Skeletal muscle satellite cell (primary cell): ENCODE results near the gene KDR.

ENCODE experiments used
- H3K27me3 ChIP-seq: 2 replicates; pipeline ENCODE4 v1.7.0; 2013; ENCODE audit warnings: low read length; ENCODE audit not compliant: control insufficient read depth, insufficient read depth
- H3K36me3 ChIP-seq: 2 replicates; pipeline ENCODE4 v1.7.0; 2013; ENCODE audit warnings: mild to moderate bottlenecking, control low read depth, low read length; ENCODE audit not compliant: insufficient read depth
- H3K4me1 ChIP-seq: 2 replicates; pipeline ENCODE4 v1.7.0; 2013; ENCODE audit warnings: low read length; ENCODE audit not compliant: control insufficient read depth, insufficient read depth
- H3K4me2 ChIP-seq: 2 replicates; pipeline ENCODE4 v1.7.0; 2013; ENCODE audit warnings: mild to moderate bottlenecking, low read length
- H3K4me3 ChIP-seq: 2 replicates; pipeline ENCODE4 v1.7.0; 2013; ENCODE audit warnings: low read length
- H3K9ac ChIP-seq: 2 replicates; pipeline ENCODE4 v1.7.0; 2013; ENCODE audit warnings: mild to moderate bottlenecking, low read depth, low read length, moderate library complexity
- H3K9me3 ChIP-seq: replicated peaks from 2 replicates; pipeline ENCODE4 v1.7.0; 2013; ENCODE audit warnings: mild to moderate bottlenecking, control low read depth, low read length

The KDR gene

GRCh38 chr4:55038176-55038890 lies 87.1 kb downstream of the KDR start:
- Histone ChIP-seq H3K4me3 (no peak overlapping the region), H3K9ac (no peak overlapping the region), H3K4me2 (no peak overlapping the region), H3K36me3 (no peaks in the 10 kb centered on the region), H3K4me1 (no peaks in the 10 kb centered on the region), H3K27me3 (peaks cover 3% of the 10 kb centered on the region), H3K9me3 (no peaks in the 10 kb centered on the region)

GRCh38 chr4:55037728-55038127 lies 87.7 kb downstream of the KDR start:
- H3K4me3 ChIP-seq = no peak overlapping the region
- H3K27me3 ChIP-seq = peaks cover 3% of the 10 kb centered on the region
- no peaks in the 10 kb centered on the region for H3K36me3 ChIP-seq

DNA sequence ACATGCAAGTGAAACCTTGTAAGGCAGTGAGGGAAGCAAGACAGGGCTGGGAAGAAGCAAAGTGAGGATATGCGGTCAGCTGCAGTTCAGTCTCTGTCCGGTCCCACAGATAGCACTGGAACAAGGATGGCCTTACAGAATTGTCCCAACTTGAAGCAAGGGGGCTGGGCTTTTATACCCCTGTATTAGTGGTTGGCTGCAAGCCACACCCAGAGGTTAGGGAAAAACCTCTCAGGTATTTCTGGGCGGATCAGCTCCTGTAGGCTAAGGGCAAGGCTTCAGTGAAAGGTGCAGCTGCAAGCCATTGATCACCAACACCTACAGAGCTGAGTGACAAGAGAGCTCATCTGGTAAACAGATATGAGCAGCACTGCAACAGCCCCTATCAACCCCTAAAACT lies 89.0 kb downstream of the KDR start:
- Histone ChIP-seq H3K9ac (no peak overlapping the region), H3K9me3 (no peaks in the 10 kb centered on the region), H3K27me3 (peaks cover 4% of the 10 kb centered on the region), H3K4me2 (no peak overlapping the region), H3K4me1 (no peaks in the 10 kb centered on the region), H3K36me3 (no peaks in the 10 kb centered on the region), H3K4me3 (no peak overlapping the region)

More at GRCh38 chr4:55037728-55038127, 87.7 kb downstream of the KDR start:
- Histone ChIP-seq H3K4me2 (no peak overlapping the region), H3K9ac (no peak overlapping the region), H3K9me3 (no peaks in the 10 kb centered on the region), H3K4me1 (no peaks in the 10 kb centered on the region)

DNA sequence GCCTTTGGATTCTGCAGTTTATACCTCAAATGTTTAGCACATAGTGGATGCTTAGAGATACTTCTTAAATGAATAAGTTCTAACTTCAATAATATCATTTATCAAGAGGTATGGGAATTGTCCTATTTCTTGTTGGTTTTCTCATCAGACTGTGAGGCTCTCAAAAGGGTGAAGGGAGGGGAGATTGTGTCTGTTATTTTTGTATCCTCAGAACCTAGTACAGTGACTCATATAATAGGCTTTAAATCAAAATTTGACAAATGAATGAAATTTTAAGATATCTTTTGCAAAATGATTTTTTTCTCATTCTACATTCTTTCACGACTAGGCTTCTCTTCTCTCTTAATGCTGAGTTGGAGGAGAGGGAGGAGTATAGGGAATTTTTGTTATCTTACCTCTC lies 89.5 kb downstream of the KDR start:
- no peaks in the 10 kb centered on the region for H3K4me1 ChIP-seq

GRCh38 chr4:55033296-55033695 lies 92.1 kb downstream of the KDR start:
- Histone ChIP-seq H3K4me1 (no peaks in the 10 kb centered on the region), H3K9ac (no peak overlapping the region)

More for the DNA sequence above, 89.5 kb downstream of the KDR start:
- Histone ChIP-seq H3K4me2 (no peak overlapping the region), H3K9ac (no peak overlapping the region), H3K27me3 (peaks cover 9% of the 10 kb centered on the region), H3K36me3 (no peaks in the 10 kb centered on the region), H3K4me3 (no peak overlapping the region), H3K9me3 (no peaks in the 10 kb centered on the region)

DNA sequence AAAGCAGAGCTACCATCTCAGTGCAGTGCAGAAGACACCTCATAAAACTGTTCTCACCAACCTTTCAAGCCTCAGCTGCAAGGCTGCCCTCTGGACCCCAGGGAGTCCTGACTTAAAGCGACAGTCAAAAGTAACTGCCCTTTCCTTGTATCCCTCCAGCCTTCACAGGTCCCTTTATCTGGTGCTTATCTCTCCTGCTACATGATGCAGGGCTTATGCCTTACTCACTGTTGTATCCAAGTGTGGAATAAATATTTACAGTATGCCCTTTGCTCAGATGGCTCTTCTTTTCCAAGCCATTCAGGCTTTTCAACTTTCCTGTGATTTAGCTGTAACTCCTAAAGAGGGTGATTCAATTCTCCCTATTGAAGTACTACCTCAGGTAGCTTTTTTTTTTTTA lies 92.6 kb downstream of the KDR start:
- H3K9me3 ChIP-seq = no peaks in the 10 kb centered on the region
- H3K4me1 ChIP-seq = no peaks in the 10 kb centered on the region
- no peak overlapping the region for H3K9ac ChIP-seq

More at GRCh38 chr4:55033296-55033695, 92.1 kb downstream of the KDR start:
- H3K4me2 ChIP-seq = no peak overlapping the region
- H3K36me3 ChIP-seq = no peaks in the 10 kb centered on the region
- H3K4me3 ChIP-seq = no peak overlapping the region
- H3K9me3 ChIP-seq = no peaks in the 10 kb centered on the region
- peaks cover 15% of the 10 kb centered on the region for H3K27me3 ChIP-seq

DNA sequence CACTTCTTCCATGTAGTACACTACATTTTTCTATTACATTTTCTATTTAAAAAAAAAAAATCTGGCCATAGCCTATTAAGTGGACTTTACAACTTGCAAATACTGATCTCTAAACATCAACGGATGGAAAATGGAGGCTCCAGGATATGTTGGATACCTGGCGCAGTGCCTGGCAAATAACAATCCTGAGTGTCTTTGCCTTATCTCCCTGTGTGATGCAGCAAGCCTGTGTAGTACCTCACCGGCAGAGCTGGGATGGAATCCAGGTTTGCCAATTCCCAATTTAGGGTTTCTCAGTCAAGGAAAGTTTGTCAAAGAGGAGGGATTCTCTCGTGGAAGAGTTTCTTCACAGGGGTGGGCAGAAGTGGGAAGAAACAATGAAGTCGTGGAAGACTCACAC lies 93.2 kb downstream of the KDR start:
- no peaks in the 10 kb centered on the region for H3K4me1 ChIP-seq
- no peak overlapping the region for H3K4me3 ChIP-seq
- H3K9me3 ChIP-seq = no peaks in the 10 kb centered on the region
- no peak overlapping the region for H3K4me2 ChIP-seq
- no peaks in the 10 kb centered on the region for H3K36me3 ChIP-seq
- peaks cover 15% of the 10 kb centered on the region for H3K27me3 ChIP-seq
- no peak overlapping the region for H3K9ac ChIP-seq

More for the DNA sequence above, 92.6 kb downstream of the KDR start:
- Histone ChIP-seq H3K36me3 (no peaks in the 10 kb centered on the region), H3K4me3 (no peak overlapping the region), H3K27me3 (peaks cover 15% of the 10 kb centered on the region), H3K4me2 (no peak overlapping the region)

DNA sequence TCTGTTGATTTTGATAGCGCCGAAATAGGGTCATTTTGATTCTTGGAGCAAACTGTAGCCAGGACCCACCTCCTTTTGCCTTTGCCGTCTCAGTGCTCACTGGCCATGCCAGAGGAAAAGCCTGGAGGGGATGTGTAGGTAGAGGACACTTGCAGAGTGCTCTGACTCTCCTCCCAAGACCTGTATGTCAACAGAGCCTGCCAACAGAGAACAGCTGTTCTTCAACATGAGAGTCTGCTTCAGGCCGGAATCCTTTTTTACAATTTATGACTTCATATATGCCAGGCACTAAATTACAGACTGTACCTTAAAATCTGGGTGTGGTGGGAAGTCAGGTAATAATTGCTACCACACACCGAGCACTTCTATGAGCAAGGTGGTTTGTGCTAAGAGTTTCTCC lies 94.2 kb downstream of the KDR start:
- H3K4me2 ChIP-seq = no peak overlapping the region
- no peak overlapping the region for H3K9ac ChIP-seq
- H3K36me3 ChIP-seq = no peaks in the 10 kb centered on the region
- H3K4me3 ChIP-seq = no peak overlapping the region
- no peaks in the 10 kb centered on the region for H3K4me1 ChIP-seq
- no peaks in the 10 kb centered on the region for H3K9me3 ChIP-seq
- H3K27me3 ChIP-seq = peaks cover 15% of the 10 kb centered on the region

DNA sequence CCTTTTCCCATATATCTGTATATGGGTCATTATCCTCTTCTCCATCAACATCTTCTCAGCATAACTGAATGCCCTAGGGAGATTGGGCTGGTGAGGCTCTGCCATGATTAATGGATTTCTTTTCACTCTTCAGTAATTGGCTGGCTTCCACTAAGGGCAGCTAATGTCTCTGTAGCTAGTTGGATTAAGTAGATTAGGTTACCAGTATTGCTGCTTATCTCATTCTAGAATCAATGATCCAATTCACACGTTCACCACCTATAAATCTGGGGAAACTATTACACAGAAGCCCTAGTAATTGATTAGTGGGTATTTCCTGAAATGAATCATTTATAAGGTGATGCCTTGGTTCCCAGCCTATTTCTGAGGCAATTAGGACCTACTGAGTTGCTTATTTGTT lies 94.8 kb downstream of the KDR start:
- H3K9ac ChIP-seq = no peak overlapping the region
- no peaks in the 10 kb centered on the region for H3K9me3 ChIP-seq
- no peak overlapping the region for H3K4me3 ChIP-seq
- H3K4me1 ChIP-seq = no peaks in the 10 kb centered on the region
- H3K4me2 ChIP-seq = no peak overlapping the region
- H3K27me3 ChIP-seq = peaks cover 15% of the 10 kb centered on the region
- H3K36me3 ChIP-seq = no peaks in the 10 kb centered on the region

DNA sequence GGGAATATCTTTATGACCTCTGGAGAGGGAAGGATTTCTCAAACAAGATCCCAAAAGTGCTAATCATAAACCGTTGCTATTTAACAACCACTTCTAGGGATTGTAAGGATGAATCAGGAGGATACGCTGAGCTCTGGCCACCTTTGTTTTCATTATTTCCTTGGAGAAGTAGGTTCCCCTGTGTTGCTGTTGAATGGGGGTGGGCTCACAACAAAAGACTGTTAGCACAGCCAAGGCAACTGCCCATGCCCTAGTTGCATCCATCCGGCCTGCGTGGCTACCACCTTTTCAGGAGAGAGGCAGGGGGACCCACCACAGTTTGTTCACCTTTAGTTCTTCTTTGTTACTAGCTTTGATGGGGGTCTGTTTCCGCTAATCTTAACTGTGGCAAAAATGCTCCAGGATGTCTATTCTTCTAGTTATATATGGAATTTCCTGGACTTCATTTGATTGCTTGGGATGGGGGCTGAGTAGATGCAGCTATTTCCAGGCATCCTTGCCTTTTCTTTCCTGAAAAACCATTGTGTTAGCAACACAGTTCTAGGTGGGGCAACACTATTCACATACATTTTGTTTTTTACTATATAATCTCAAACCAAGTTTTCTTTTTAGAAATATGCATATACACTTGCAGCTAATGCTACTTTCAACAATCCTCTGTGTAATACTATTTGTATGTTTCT lies 95.4 kb downstream of the KDR start:
- H3K27me3 ChIP-seq = peaks cover 15% of the 10 kb centered on the region
- no peak overlapping the region for H3K4me3 ChIP-seq
- no peaks in the 10 kb centered on the region for H3K4me1 ChIP-seq
- H3K9ac ChIP-seq = no peak overlapping the region
- no peaks in the 10 kb centered on the region for H3K9me3 ChIP-seq
- no peaks in the 10 kb centered on the region for H3K36me3 ChIP-seq
- H3K4me2 ChIP-seq = no peak overlapping the region

GRCh38 chr4:55029321-55029720 lies 96.1 kb downstream of the KDR start:
- Histone ChIP-seq H3K27me3 (peaks cover 15% of the 10 kb centered on the region), H3K4me2 (no peak overlapping the region), H3K9ac (no peak overlapping the region), H3K9me3 (no peaks in the 10 kb centered on the region), H3K4me1 (no peaks in the 10 kb centered on the region), H3K36me3 (no peaks in the 10 kb centered on the region), H3K4me3 (no peak overlapping the region)
